NCI-H1694 treated with DMSO at 0.1 percent for 48 hours (cell line): Measurements from ENCODE around the gene BHLHE40.

Experiments used
- DNase-seq: peaks from one replicate; lab custom pipeline; 2025; lab: John Stamatoyannopoulos, UW

Gene BHLHE40

GRCh38 chr3:5019411-5020241, 40.4 kb downstream of the BHLHE40 start:
- DNase-seq: no peak

DNA sequence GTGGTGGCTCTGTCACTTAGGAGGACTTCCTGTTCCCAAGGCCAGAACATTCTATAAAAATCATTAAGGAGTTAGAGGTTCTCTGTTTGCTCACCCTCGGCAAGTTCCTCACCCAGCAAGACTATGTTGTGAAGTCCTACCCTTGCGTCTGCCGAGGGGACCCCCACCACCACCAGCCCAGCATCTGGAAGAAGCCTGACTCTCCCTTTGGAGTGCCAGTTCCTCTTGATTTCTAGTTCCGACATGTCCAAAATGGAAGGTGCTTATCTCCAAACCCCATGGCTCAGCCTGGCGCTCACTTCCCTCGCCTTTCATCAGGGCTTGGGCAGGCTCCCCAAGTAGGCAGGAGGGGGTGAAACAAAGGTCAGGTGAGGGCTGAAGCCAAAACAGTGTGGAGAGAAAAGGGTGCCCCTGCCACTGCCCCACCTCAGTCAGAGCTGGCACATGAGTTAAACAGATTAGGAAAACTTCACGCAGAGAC, 41.0 kb downstream of the BHLHE40 start:
- DNase-seq: no peak

DNA sequence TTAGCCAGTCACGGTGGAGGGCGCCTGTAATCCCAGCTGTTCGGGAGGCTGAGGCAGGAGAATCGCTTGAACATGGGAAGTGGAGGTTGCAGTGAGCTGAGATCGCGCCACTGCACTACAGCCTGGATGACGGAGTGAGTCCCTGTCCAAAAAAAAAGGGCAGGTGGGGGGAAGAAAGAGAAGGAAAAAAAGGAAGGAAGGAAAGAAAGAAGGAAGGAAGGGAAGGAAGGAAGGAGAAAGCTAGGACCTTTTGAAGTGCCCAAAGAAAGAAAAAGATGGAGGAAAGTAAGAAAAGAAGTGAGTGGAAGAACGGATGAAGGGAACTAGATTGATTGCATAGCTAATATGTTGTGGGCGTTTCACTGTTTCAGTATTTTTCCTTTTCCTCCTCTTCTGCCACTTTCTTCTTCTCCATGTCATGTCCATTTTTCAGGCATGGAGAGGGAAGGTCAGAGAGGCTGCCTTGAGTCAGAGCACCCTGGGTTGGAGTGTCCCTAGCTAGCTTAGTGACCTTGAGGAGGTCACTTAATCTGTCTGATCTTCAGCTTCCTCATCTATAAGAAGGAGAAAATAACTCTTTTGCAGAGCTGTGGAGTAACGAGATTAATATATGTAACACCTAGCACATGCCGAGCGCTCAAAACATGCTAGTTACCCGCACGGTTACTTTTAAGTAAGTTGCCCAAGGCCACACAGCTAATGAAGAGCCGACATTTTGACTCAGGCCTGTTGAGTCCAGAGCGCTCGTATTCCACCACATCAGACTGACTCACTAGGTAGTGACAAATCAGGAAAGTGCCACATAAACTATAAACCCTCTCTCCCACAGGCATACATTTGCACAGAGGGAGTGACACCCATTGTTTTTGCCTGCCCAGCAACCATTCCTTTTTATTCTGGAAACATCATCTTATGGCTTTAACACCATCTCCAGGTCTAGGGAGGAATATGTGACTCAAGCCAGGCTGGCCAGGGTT, 42.2 kb downstream of the BHLHE40 start:
- no peak for DNase-seq

- DNase-seq: no peak
Measured at GRCh38 chr3:5022187-5022965, 43.1 kb downstream of the BHLHE40 start.

DNA sequence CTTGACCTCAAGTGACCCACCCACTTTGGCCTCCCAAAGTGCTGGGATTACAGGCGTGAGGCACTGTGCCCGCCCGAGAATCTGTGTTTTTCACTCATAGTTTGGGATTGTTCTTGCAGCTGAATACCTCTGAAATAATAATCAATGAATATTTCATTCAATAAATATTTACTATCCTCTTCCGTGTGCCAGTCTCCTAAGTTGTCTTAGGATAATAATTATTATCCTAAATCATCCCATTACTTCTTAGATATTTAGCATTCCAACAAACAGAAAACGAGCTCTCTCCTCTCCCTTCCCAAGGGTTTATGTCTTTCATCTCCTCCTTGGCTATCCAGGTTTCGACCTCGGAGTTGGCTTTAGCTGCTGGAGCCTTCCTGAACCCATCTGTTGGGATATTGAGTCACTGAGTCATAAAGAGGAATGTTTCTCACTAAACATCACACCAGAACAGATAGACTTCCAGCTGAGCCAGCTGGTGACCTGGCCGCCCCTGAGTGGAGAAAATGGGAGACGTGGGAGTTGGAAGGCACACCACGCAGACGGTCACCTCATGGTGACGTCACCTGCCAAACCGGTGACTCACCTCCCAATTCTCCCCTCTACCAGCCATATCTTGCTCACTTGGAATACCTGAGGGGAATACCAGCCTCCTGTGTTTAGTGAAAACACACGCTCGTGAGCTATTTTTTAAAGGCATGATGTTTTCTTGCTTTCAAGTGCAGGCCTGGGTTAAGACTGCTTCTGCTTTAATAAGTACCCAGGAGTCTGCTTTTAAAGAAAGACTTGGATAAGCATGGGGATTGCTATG, 43.9 kb downstream of the BHLHE40 start:
- DNase-seq: no peak

DNA sequence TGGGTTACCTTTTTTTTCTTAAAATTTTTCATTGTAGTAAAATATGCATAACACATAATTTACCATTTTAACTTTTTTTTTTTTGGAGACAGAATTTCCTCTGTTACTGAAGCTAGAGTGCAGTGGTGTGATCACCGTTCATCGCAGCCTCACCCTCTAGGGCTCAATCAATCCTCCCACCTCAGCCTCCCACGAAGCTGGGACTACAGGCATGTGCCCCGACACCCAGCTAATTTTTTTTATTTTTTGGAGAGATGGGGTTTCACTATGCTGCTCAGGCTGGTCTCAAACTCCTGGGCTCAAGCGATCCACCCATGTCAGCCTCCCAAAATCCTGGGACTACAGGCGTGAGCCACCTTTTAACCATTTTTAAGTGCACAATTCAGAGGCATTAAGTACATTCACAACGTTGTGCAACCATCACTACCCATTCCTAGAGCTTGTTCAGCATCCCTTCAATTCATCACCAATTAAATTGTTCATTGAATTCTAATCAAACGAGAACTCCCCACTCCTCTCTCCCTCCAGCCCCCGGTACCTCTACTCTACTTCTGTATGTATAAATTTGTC, 44.6 kb downstream of the BHLHE40 start:
- no peak for DNase-seq

DNA sequence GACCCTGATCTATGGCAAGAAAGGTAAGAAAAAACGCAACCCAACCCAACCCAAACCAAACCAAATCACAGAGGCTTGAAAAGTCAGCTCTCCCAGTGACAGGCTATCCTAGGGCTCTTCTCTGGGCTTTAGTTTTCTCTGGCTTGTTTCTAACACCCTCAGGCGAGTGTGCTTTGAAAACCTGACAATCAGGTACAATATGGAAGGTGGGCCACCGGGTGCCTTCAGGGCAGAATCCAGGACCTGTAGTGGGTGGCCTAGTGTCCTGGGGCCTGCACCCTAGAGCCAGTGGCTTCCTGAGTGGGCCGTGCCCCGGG, 46.8 kb downstream of the BHLHE40 start:
- DNase-seq: no peak

GRCh38 chr3:5029715-5030114, 50.5 kb downstream of the BHLHE40 start:
- no peak for DNase-seq

GRCh38 chr3:5030152-5030551, 50.9 kb downstream of the BHLHE40 start:
- no peak for DNase-seq

GRCh38 chr3:5032844-5033243, 53.6 kb downstream of the BHLHE40 start:
- no peak for DNase-seq
